ENCODE data around the gene CANT1.

The CANT1 gene

GRCh38 chr17:79009397-79010303 is at the start of gene CANT1:
Gene CANT1 (minus strand): TSS chr17:79009764. CDS start chr17:78997622, 12,142 bp downstream.
- Mint-ChIP-seq H3K9me3 (peaks cover 0 to 5% of the 10 kb centered on the region in 2 donors), H3K27me3 (no peaks in the 10 kb centered on the region), H3K4me1 (peaks cover 52% of the 10 kb centered on the region), H3K4me3 (peak within 1 kb of the TSS; percentile 87 to 96), H3K27ac (peak within 1 kb of the TSS; percentile 89 to 97)
- peak; percentile 83 to 86 for DNase-seq
- peak; percentile 95 for ATAC-seq

GRCh38 chr17:79057737-79058385 is 48.3 kb upstream of the CANT1 start:
- Mint-ChIP-seq H3K4me3 (no peak overlapping the region), H3K9me3 (peaks cover 14 to 17% of the 10 kb centered on the region in 2 donors), H3K27ac (no peak overlapping the region), H3K27me3 (no peaks in the 10 kb centered on the region), H3K4me1 (peaks cover 6% of the 10 kb centered on the region)
- ATAC-seq (no peak), DNase-seq (no peak)

DNA sequence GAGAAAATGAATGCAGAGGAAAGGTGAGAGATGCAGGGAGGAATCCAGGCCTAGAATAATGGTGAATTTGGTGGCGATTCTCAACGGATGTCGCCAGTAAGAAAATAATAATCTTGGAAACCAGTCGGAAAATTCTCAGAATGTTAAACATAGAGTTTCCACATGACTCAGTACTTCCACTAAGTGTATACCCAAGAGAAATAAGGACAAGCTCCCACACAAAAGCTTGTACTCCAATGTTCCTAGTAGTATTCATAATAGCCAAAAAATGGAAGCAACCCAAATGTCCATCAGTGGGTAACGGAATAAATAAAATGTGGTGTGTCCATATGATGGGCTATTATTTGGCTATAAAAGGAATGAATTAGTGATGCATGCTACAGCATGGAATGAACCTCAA is 45.6 kb upstream of the CANT1 start:
- Mint-ChIP-seq H3K4me1 (peaks cover 6% of the 10 kb centered on the region), H3K27ac (no peak overlapping the region), H3K27me3 (no peaks in the 10 kb centered on the region), H3K9me3 (peaks cover 14 to 17% of the 10 kb centered on the region in 2 donors), H3K4me3 (no peak overlapping the region)
- ATAC-seq = no peak
- DNase-seq = no peak

DNA sequence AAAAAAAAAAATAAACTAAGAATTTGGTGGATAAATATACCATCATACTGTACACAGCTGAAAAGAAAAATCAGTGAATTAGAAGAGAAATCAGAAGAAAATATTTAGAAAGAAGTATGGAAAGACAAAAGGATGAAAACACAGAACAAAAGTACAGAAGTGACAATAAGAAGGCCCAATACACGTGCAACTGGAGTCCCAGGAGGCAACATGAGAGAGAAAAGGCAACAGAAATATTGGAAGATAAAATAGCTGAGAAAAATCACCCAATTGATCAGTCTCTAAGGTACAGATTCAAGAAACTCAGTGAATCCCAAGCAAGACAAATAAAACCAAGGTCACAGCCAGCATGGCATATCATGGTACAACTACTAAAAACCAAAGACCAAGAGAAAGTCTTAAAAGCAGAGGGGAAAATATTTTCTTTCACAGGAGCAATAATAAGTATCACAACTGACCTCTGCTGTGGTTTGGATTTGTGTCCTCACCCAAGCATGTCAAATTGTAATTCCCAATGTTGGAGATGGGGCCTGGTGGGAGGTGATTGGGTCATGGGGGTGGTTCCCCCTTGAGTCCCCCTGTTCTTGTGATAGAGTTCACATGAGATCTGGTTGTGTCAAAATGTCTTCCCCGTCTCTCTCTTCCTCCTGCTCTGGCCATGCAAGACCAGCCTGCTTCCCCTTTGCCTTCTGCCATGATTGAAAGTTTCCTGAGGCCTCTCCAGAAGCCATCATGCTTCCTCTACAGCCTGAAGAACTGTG is 44.8 kb upstream of the CANT1 start:
- peaks cover 6% of the 10 kb centered on the region for H3K4me1 Mint-ChIP-seq
- H3K4me3 Mint-ChIP-seq = no peak overlapping the region
- peaks cover 14 to 17% of the 10 kb centered on the region in 2 donors for H3K9me3 Mint-ChIP-seq
- H3K27ac Mint-ChIP-seq = no peak overlapping the region
- H3K27me3 Mint-ChIP-seq = no peaks in the 10 kb centered on the region
- ATAC-seq (no peak), DNase-seq (no peak)

- no peaks in the 10 kb centered on the region for H3K27me3 Mint-ChIP-seq
- DNase-seq (no peak), ATAC-seq (no peak)
- H3K9me3 Mint-ChIP-seq = peaks cover 14 to 17% of the 10 kb centered on the region in 2 donors
- H3K4me3 Mint-ChIP-seq = no peak overlapping the region
- H3K4me1 Mint-ChIP-seq = peaks cover under 1% of the 10 kb centered on the region
- H3K27ac Mint-ChIP-seq = no peak overlapping the region
Observed at GRCh38 chr17:79053251-79053925, 43.8 kb upstream of the CANT1 start.

- Mint-ChIP-seq H3K9me3 (peaks cover 14 to 17% of the 10 kb centered on the region in 2 donors), H3K27me3 (no peaks in the 10 kb centered on the region), H3K4me3 (no peak overlapping the region), H3K4me1 (no peaks in the 10 kb centered on the region), H3K27ac (no peak overlapping the region)
- DNase-seq = no peak
- no peak for ATAC-seq
Observed at GRCh38 chr17:79052131-79052530, 42.6 kb upstream of the CANT1 start.

- Mint-ChIP-seq H3K27me3 (no peaks in the 10 kb centered on the region), H3K27ac (peak overlapping the region in 1 of 2 donors; percentile 86), H3K4me1 (no peaks in the 10 kb centered on the region)
Observed at GRCh38 chr17:79051306-79051705, 41.7 kb upstream of the CANT1 start.

GRCh38 chr17:79050551-79050950 is 41.0 kb upstream of the CANT1 start:
- Mint-ChIP-seq H3K4me1 (peaks cover 4% of the 10 kb centered on the region), H3K9me3 (peaks cover 14 to 17% of the 10 kb centered on the region in 2 donors), H3K27ac (no peak overlapping the region), H3K27me3 (peaks cover 7% of the 10 kb centered on the region), H3K4me3 (no peak overlapping the region)
- DNase-seq = no peak
- no peak for ATAC-seq

More at GRCh38 chr17:79051306-79051705, 41.7 kb upstream of the CANT1 start:
- no peak overlapping the region for H3K4me3 Mint-ChIP-seq
- ATAC-seq (no peak), DNase-seq (no peak)
- H3K9me3 Mint-ChIP-seq = peaks cover 14 to 17% of the 10 kb centered on the region in 2 donors

DNA sequence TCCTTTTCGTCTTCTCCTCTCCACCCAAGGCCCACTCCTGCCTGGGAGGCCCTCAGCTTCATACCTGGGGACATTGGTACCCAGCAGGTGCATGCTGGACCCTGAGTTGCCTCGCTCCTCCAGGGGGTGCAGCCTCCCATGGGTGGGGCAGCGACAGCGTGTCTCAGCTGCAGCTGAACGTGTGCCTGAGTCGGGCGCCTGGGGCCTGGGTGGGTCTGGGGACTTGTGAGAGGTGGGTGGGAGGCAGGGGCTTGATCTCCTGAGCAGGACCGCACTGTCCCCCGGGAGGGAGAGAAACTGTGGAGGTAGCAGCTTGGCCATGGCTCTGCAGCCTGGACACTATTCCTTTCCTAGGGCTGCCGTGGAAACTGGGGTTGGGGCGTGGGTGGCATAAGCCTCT is 40.3 kb upstream of the CANT1 start:
- peaks cover 14% of the 10 kb centered on the region for H3K27me3 Mint-ChIP-seq
- ATAC-seq (no peak), DNase-seq (no peak)
- H3K4me3 Mint-ChIP-seq = no peak overlapping the region
- peaks cover 7% of the 10 kb centered on the region for H3K4me1 Mint-ChIP-seq
- peaks cover 14 to 17% of the 10 kb centered on the region in 2 donors for H3K9me3 Mint-ChIP-seq
- H3K27ac Mint-ChIP-seq = peak overlapping the region in 1 of 2 donors; percentile 82

DNA sequence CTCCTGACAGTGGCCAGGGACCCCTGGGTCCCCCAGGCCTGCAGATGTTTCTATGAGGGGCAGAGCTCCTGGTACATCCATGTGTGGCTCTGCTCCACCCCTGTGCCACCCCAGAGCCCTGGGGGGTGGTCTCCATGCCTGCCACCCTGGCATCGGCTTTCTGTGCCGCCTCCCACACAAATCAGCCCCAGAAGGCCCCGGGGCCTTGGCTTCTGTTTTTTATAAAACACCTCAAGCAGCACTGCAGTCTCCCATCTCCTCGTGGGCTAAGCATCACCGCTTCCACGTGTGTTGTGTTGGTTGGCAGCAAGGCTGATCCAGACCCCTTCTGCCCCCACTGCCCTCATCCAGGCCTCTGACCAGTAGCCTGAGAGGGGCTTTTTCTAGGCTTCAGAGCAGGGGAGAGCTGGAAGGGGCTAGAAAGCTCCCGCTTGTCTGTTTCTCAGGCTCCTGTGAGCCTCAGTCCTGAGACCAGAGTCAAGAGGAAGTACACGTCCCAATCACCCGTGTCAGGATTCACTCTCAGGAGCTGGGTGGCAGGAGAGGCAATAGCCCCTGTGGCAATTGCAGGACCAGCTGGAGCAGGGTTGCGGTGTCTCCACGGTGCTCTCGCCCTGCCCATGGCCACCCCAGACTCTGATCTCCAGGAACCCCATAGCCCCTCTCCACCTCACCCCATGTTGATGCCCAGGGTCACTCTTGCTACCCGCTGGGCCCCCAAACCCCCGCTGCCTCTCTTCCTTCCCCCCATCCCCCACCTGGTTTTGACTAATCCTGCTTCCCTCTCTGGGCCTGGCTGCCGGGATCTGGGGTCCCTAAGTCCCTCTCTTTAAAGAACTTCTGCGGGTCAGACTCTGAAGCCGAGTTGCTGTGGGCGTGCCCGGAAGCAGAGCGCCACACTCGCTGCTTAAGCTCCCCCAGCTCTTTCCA is 39.5 kb upstream of the CANT1 start:
- H3K27ac Mint-ChIP-seq = peak overlapping the region in 1 of 2 donors; percentile 82
- DNase-seq (no peak), ATAC-seq (no peak)
- H3K27me3 Mint-ChIP-seq = peaks cover 19% of the 10 kb centered on the region
- no peak overlapping the region for H3K4me3 Mint-ChIP-seq
- H3K9me3 Mint-ChIP-seq = peaks cover 10 to 12% of the 10 kb centered on the region in 2 donors
- H3K4me1 Mint-ChIP-seq = peaks cover 7% of the 10 kb centered on the region

- no peak for ATAC-seq
- no peak for DNase-seq
- Mint-ChIP-seq H3K27me3 (peaks cover 19% of the 10 kb centered on the region), H3K27ac (no peak overlapping the region), H3K4me3 (no peak overlapping the region), H3K9me3 (peaks cover 1 to 4% of the 10 kb centered on the region in 2 donors), H3K4me1 (peaks cover 7% of the 10 kb centered on the region)
Observed at GRCh38 chr17:79047923-79048825, 38.6 kb upstream of the CANT1 start.

DNA sequence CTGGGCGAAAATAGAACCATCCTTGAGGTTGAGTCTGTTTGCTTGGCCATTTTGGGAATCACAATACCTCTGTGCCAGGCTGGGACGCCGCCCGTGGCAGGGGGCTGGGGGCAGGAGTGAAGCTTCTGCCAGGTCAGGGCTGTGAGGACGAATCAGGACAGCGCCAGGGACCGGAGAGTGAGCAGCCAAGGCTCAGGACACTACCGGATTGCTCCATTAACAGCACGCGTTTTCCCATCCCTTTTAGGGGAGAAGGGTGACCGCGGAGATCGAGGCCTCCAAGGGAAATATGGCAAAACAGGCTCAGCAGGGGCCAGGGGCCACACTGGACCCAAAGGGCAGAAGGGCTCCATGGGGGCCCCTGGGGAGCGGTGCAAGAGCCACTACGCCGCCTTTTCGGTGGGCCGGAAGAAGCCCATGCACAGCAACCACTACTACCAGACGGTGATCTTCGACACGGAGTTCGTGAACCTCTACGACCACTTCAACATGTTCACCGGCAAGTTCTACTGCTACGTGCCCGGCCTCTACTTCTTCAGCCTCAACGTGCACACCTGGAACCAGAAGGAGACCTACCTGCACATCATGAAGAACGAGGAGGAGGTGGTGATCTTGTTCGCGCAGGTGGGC is 37.8 kb upstream of the CANT1 start:
- DNase-seq (no peak), ATAC-seq (no peak)
- Mint-ChIP-seq H3K27ac (no peak overlapping the region), H3K4me1 (peaks cover 7% of the 10 kb centered on the region), H3K9me3 (peaks cover 0 to 5% of the 10 kb centered on the region in 2 donors), H3K27me3 (peaks cover 19% of the 10 kb centered on the region), H3K4me3 (no peak overlapping the region)

DNA sequence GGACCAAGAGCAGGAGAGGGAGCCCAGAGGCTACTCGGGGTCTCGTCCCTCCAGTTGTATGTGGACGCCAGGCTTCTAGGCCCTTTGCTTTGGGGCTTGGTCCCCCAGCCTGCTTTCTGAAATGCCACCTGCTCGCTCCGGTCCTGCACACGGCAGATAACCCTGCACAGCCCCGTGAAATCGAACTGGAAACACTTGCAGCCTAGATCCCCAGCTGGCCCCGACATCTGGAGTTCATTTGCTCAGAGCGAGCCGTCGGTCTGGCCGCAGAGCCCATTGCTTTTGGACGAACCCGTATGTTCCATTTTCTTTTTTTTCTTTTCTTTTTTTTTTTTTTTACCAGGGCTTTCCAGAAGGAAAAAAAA is 37.3 kb upstream of the CANT1 start:
- DNase-seq (no peak), ATAC-seq (no peak)
- peaks cover 0 to 5% of the 10 kb centered on the region in 2 donors for H3K9me3 Mint-ChIP-seq
- peaks cover 19% of the 10 kb centered on the region for H3K27me3 Mint-ChIP-seq
- peaks cover 7% of the 10 kb centered on the region for H3K4me1 Mint-ChIP-seq
- H3K4me3 Mint-ChIP-seq = no peak overlapping the region
- no peak overlapping the region for H3K27ac Mint-ChIP-seq

All from stimulated activated naive CD8-positive, alpha-beta T cell treated with anti-CD3 and anti-CD28 coated beads, Interleukin-15, amount 100 ng/mL, for 72 hours (primary cell).